NB4 (cell line): ENCODE measurements around the gene IL25.
"Not testable (repeated sequence)": the region's sequence is repeated elsewhere in the genome, so short reads cannot be mapped to it uniquely, and the experiment has no call there.

Experiments used
- CTCF ChIP-seq: IDR thresholded peaks from one replicate; pipeline ENCODE4 v1.5.1; 2012; ENCODE audit warnings: low read depth, low read length
- MAX ChIP-seq: IDR thresholded peaks from 2 replicates; pipeline ENCODE4 v1.6.1; 2011; ENCODE audit warnings: low read depth, low read length
- MYC ChIP-seq: IDR thresholded peaks from 2 replicates; pipeline ENCODE4 v1.6.1; 2011; ENCODE audit warnings: low read depth, low read length
- POLR2A ChIP-seq: IDR thresholded peaks from 2 replicates; pipeline ENCODE4 v1.6.1; 2011; ENCODE audit warnings: mild to moderate bottlenecking; ENCODE audit not compliant: insufficient read length; ENCODE audit errors: extremely low read depth

- TF ChIP-seq CTCF, POLR2A, MAX, MYC: not testable (repeated sequence)
These were observed 17.3 kb downstream of the IL25 start for GRCh38 chr14:23389871-23390270.
